ENCODE data around the gene XKR7. TPM values are rescaled to one million over a fixed set of nuclear protein-coding genes. Genes with fewer than 3 reads are reported as not detected.

XKR7 gene
- total RNA-seq, 1 experiment from 2014 or later = not detected

- Histone ChIP-seq H4K20me1 (ENCODE audit: low read length) (no peaks in the 10 kb centered on the region), H3K9ac (ENCODE audit: low read length) (no peak overlapping the region), H3K4me2 (ENCODE audit: low read length) (peak overlapping the region; percentile 80), H3K27me3 (ENCODE audit: low read length) (peaks cover 56% of the 10 kb centered on the region), H3K36me3 (ENCODE audit: low read depth, low read length) (no peaks in the 10 kb centered on the region), H2AFZ (ENCODE audit: low read length) (peak overlapping the region; percentile 78), H3K79me2 (ENCODE audit: low read length) (no peaks in the 10 kb centered on the region), H3K9me2 (replicated peaks; ENCODE audit: low read length) (no peaks in the 10 kb centered on the region), H3K4me1 (ENCODE audit: insufficient read depth, low read length) (no peaks in the 10 kb centered on the region), H3K4me3 (ENCODE audit: low read length) (peak overlapping the region; percentile 62), H3K27ac (ENCODE audit: low read length) (no peak overlapping the region), H3F3A (ENCODE audit: low read length, unreplicated experiment) (no peaks in the 10 kb centered on the region), H3K9me3 (ENCODE audit: low read length) (no peaks in the 10 kb centered on the region)
- TF ChIP-seq EZH2phosphoT487 (IDR thresholded peaks at IDR 0.05; ENCODE audit: borderline replicate concordance, low read length) (no peak), EZH2 (IDR thresholded peaks at IDR 0.05; ENCODE audit: low read length, unreplicated experiment) (peak; percentile 33)
- POLR2A ChIA-PET (ENCODE audit: unreplicated experiment) = no interaction called here
- peak; percentile 72 for ATAC-seq
- CTCF ChIA-PET = interaction anchor here (1.0 kb wide), 1 partner anchor 166 kb away, joined by 6 read pairs; no protein-coding TSS in a partner anchor
- intact Hi-C loops (cut with micrococcal nuclease) = no loop called here
- no TSS peak for BruUV-seq (replicated peaks)
- peak; percentile 53 for DNase-seq
These were observed 50.6 kb downstream of the XKR7 start for GRCh38 chr20:32018269-32019155.

GRCh38 chr20:32019156-32019510, 51.2 kb downstream of the XKR7 start:
- ATAC-seq (peak; percentile 16; the same call in 1 of the 2 replicates), DNase-seq (no peak)
- no TSS peak for BruUV-seq (replicated peaks)
- H3K27ac ChIP-seq (ENCODE audit: low read length) = no peak overlapping the region
- no peak overlapping the region for H3K9ac ChIP-seq (ENCODE audit: low read length)
- no peak for TF ChIP-seq EZH2phosphoT487 (IDR thresholded peaks at IDR 0.05; ENCODE audit: borderline replicate concordance, low read length)
- no peak for TF ChIP-seq CTCF (conservative IDR thresholded peaks at IDR 0.05; ENCODE audit: low read depth, low read length)
- no peak for TF ChIP-seq EZH2 (IDR thresholded peaks at IDR 0.05; ENCODE audit: low read length, unreplicated experiment)
- no peaks in the 10 kb centered on the region for H3K36me3 ChIP-seq (ENCODE audit: low read depth, low read length)
- peaks cover 56% of the 10 kb centered on the region for H3K27me3 ChIP-seq (ENCODE audit: low read length)
- ChIA-PET POLR2A (ENCODE audit: unreplicated experiment) (no interaction called here), CTCF (no interaction called here)
- no peaks in the 10 kb centered on the region for H3K9me3 ChIP-seq (ENCODE audit: low read length)
- no peak overlapping the region for H3K4me2 ChIP-seq (ENCODE audit: low read length)
- no peaks in the 10 kb centered on the region for H3F3A ChIP-seq (ENCODE audit: low read length, unreplicated experiment)
- intact Hi-C loops (cut with micrococcal nuclease) = no loop called here
- H3K4me1 ChIP-seq (ENCODE audit: insufficient read depth, low read length) = no peaks in the 10 kb centered on the region
- no peak overlapping the region for H3K4me3 ChIP-seq (ENCODE audit: low read length)
- no peak overlapping the region for H2AFZ ChIP-seq (ENCODE audit: low read length)
- H4K20me1 ChIP-seq (ENCODE audit: low read length) = no peaks in the 10 kb centered on the region
- no peaks in the 10 kb centered on the region for H3K79me2 ChIP-seq (ENCODE audit: low read length)
- no peaks in the 10 kb centered on the region for H3K9me2 ChIP-seq (replicated peaks; ENCODE audit: low read length)

- ChIA-PET CTCF (no interaction called here), POLR2A (ENCODE audit: unreplicated experiment) (no interaction called here)
- no peak overlapping the region for H3K27ac ChIP-seq (ENCODE audit: low read length)
- H3F3A ChIP-seq (ENCODE audit: low read length, unreplicated experiment) = no peaks in the 10 kb centered on the region
- H3K27me3 ChIP-seq (ENCODE audit: low read length) = peaks cover 55% of the 10 kb centered on the region
- no peaks in the 10 kb centered on the region for H3K79me2 ChIP-seq (ENCODE audit: low read length)
- H3K9ac ChIP-seq (ENCODE audit: low read length) = no peak overlapping the region
- no peaks in the 10 kb centered on the region for H4K20me1 ChIP-seq (ENCODE audit: low read length)
- DNase-seq = no peak
- TF ChIP-seq EZH2phosphoT487 (IDR thresholded peaks at IDR 0.05; ENCODE audit: borderline replicate concordance, low read length) (no peak), EZH2 (IDR thresholded peaks at IDR 0.05; ENCODE audit: low read length, unreplicated experiment) (no peak), CTCF (conservative IDR thresholded peaks at IDR 0.05; ENCODE audit: low read depth, low read length) (no peak)
- intact Hi-C loops (cut with micrococcal nuclease) = no loop called here
- H3K4me3 ChIP-seq (ENCODE audit: low read length) = no peak overlapping the region
- no peaks in the 10 kb centered on the region for H3K4me1 ChIP-seq (ENCODE audit: insufficient read depth, low read length)
- no TSS peak for BruUV-seq (replicated peaks)
- H3K4me2 ChIP-seq (ENCODE audit: low read length) = no peak overlapping the region
- no peaks in the 10 kb centered on the region for H3K9me2 ChIP-seq (replicated peaks; ENCODE audit: low read length)
- no peaks in the 10 kb centered on the region for H3K9me3 ChIP-seq (ENCODE audit: low read length)
- ATAC-seq = no peak
- H2AFZ ChIP-seq (ENCODE audit: low read length) = no peak overlapping the region
- no peaks in the 10 kb centered on the region for H3K36me3 ChIP-seq (ENCODE audit: low read depth, low read length)
These were observed 51.9 kb downstream of the XKR7 start for GRCh38 chr20:32019563-32020463.

Data from PC-3 (cell line).